HepG2 (cell line): ENCODE measurements around the gene PHF23. TPM values are rescaled to one million over a fixed set of nuclear protein-coding genes. Genes with fewer than 3 reads are reported as not detected.

Experiments
- ATAC-seq: fragments of 200-7000 bp; cut with Tn5 transposase; 3 replicates; pipeline ENCODE4 v1.9.1; 2020; ENCODE audit warnings: mild to moderate bottlenecking, moderate library complexity
- BruUV-seq: library from RNA; stranded (reverse); fragments of 400-500 nt; replicated peaks from 2 replicates; lab custom pipeline; 2021; lab: Mats Ljungman, UMichigan
- CTCF ChIA-PET: fragments of 300-600 bp; formaldehyde crosslinking; extraction: SDS; loops from one replicate; lab custom pipeline; 2021; ENCODE audit warnings: low total read pairs, inconsistent platforms, low intra/inter-chr PET ratio; lab: Yijun Ruan, JAX
- POLR2A ChIA-PET: fragments of 350-600 bp; sonication (Branson Sonifier 250); formaldehyde crosslinking; loops from one replicate; lab custom pipeline; 2020; ENCODE audit warnings: antibody characterized with exemption, inconsistent platforms; lab: Yijun Ruan, JAX
- DNase-seq: peaks from one replicate; pipeline ENCODE4 v3.0.0-alpha.2; 2015; ENCODE audit warnings: low spot score
- FAIRE-seq: peaks from 3 replicates; lab custom pipeline; 2011; peaks lifted over from hg19 to GRCh38; lab: Jason Lieb, UNC
- H2AFZ ChIP-seq: one replicate; pipeline ENCODE4 v1.6.1; 2011; ENCODE audit warnings: low read length, inconsistent platforms
- H3K27ac ChIP-seq: fragments of 300-600 bp; 3 replicates; pipeline ENCODE4 v1.8.0; 2011; ENCODE audit warnings: mixed run types, mild to moderate bottlenecking, mixed read lengths, low read length, inconsistent platforms; ENCODE audit not compliant: insufficient read depth; ENCODE audit errors: extremely low read length
- H3K27me3 ChIP-seq, 2 experiments: fragments of 200-600 bp in 1 of 2; 2 replicates in 1 of 2; 3 replicates in 1 of 2; pipeline versions ENCODE4 v1.6.0 to v1.8.0; 2011; ENCODE audit warnings: low read length in 2 of 2, mild to moderate bottlenecking in 2 of 2, moderate library complexity in 2 of 2, inconsistent platforms in 1 of 2; ENCODE audit not compliant: insufficient read depth in 2 of 2, control insufficient read depth in 1 of 2
- H3K36me3 ChIP-seq, 2 experiments: fragments of 200-600 bp in 1 of 2; replicated peaks in 1 of 2; 2 replicates in 1 of 2; 3 replicates in 1 of 2; pipeline versions ENCODE4 v1.5.1 to v1.8.0; 2011; ENCODE audit warnings: low read length in 2 of 2, inconsistent platforms in 1 of 2; ENCODE audit not compliant: insufficient read depth in 2 of 2, control insufficient read depth in 1 of 2
- H3K4me1 ChIP-seq: 2 replicates; pipeline ENCODE4 v1.5.1; 2012; ENCODE audit warnings: low read length, inconsistent platforms; ENCODE audit not compliant: insufficient read depth
- H3K4me2 ChIP-seq: 2 replicates; pipeline ENCODE4 v1.6.0; 2011; ENCODE audit warnings: low read depth, low read length, inconsistent platforms
- H3K4me3 ChIP-seq, 3 experiments: fragments of 200-600 bp in 1 of 3; sonication (generic), shearing (Covaris generic) in 1 of 3; replicated peaks in 1 of 3; 2 replicates each; pipeline ENCODE4 v1.5.1; 2011 to 2016; ENCODE audit warnings: low read length in 3 of 3, inconsistent platforms in 2 of 3, low read depth in 2 of 3, mild to moderate bottlenecking in 2 of 3, control low read depth in 1 of 3, mixed read lengths in 1 of 3; ENCODE audit not compliant: insufficient read depth in 1 of 3
- H3K79me2 ChIP-seq: one replicate; pipeline ENCODE4 v1.6.1; 2011; ENCODE audit warnings: low read length, inconsistent platforms; ENCODE audit not compliant: insufficient read depth
- H3K9ac ChIP-seq: 2 replicates; pipeline ENCODE4 v1.6.0; 2011; ENCODE audit warnings: mild to moderate bottlenecking, low read depth, low read length, inconsistent platforms; ENCODE audit not compliant: insufficient read depth
- H3K9me3 ChIP-seq: 2 replicates; pipeline ENCODE4 v1.5.1; 2012; ENCODE audit warnings: mild to moderate bottlenecking, low read length
- H4K20me1 ChIP-seq: 2 replicates; pipeline ENCODE4 v1.6.0; 2011; ENCODE audit warnings: inconsistent platforms, mild to moderate bottlenecking, low read length, moderate library complexity; ENCODE audit not compliant: insufficient read depth
- ATRX ChIP-seq: sonication (generic); formaldehyde crosslinking; IDR thresholded peaks from 2 replicates; pipeline ENCODE4 v1.4.0; 2020; ENCODE audit warnings: missing genetic modification reagents, borderline replicate concordance
- CREB3 ChIP-seq: sonication (generic); formaldehyde crosslinking; IDR thresholded peaks from 2 replicates; pipeline ENCODE4 v1.5.0; 2020; ENCODE audit warnings: missing genetic modification reagents
- GATAD1 ChIP-seq: IDR thresholded peaks from 2 replicates; pipeline ENCODE4 v1.6.1; 2016; ENCODE audit warnings: missing genetic modification reagents, missing compliant biosample characterization
- HES4 ChIP-seq: sonication (generic); formaldehyde crosslinking; IDR thresholded peaks from 2 replicates; pipeline ENCODE4 v1.9.0; 2021; ENCODE audit warnings: mild to moderate bottlenecking, missing genetic modification reagents, borderline replicate concordance
- HOXA7 ChIP-seq: sonication (generic); formaldehyde crosslinking; IDR thresholded peaks from 2 replicates; pipeline ENCODE4 v1.8.1; 2022; ENCODE audit warnings: mild to moderate bottlenecking, missing genetic modification reagents, moderate library complexity
- MEIS2 ChIP-seq: sonication (generic); formaldehyde crosslinking; IDR thresholded peaks from 2 replicates; pipeline ENCODE4 v1.9.0; 2021; ENCODE audit warnings: mild to moderate bottlenecking, missing genetic modification reagents
- NCOA1 ChIP-seq: sonication (generic); formaldehyde crosslinking; IDR thresholded peaks from 2 replicates; pipeline ENCODE4 v1.9.0; 2021; ENCODE audit warnings: missing genetic modification reagents
- PHF21A ChIP-seq: sonication (generic); formaldehyde crosslinking; IDR thresholded peaks from 2 replicates; pipeline ENCODE4 v1.5.0; 2020; ENCODE audit warnings: mild to moderate bottlenecking, missing genetic modification reagents
- RFX5 ChIP-seq: IDR thresholded peaks from 2 replicates; pipeline ENCODE4 v1.6.1; 2011; ENCODE audit warnings: low read depth, low read length, improper control_type of control experiment
- SCMH1 ChIP-seq: sonication (generic); formaldehyde crosslinking; IDR thresholded peaks from 2 replicates; pipeline ENCODE4 v1.9.0; 2021; ENCODE audit warnings: missing genetic modification reagents, mild to moderate bottlenecking, borderline replicate concordance
- STAT5B ChIP-seq: sonication (generic); formaldehyde crosslinking; IDR thresholded peaks from 2 replicates; pipeline ENCODE4 v1.4.0; 2020; ENCODE audit warnings: missing genetic modification reagents
- ZBTB26 ChIP-seq: IDR thresholded peaks from 2 replicates; pipeline ENCODE4 v1.6.1; 2016; ENCODE audit warnings: missing compliant biosample characterization, missing genetic modification reagents, borderline replicate concordance
- ZNF101 ChIP-seq: sonication (generic); formaldehyde crosslinking; IDR thresholded peaks from 2 replicates; pipeline ENCODE4 v1.4.0; 2020; ENCODE audit warnings: mild to moderate bottlenecking, low read depth, missing genetic modification reagents, borderline replicate concordance
- ZNF468 ChIP-seq: sonication (generic); formaldehyde crosslinking; IDR thresholded peaks from 2 replicates; pipeline ENCODE4 v1.8.0; 2022; ENCODE audit warnings: mild to moderate bottlenecking, moderate library complexity, missing genetic modification reagents
- ZNF607 ChIP-seq: sonication (generic); formaldehyde crosslinking; IDR thresholded peaks from 2 replicates; pipeline ENCODE4 v1.5.1; 2020; ENCODE audit warnings: missing genetic modification reagents, mild to moderate bottlenecking, borderline replicate concordance
- ZNF710 ChIP-seq: sonication (generic); formaldehyde crosslinking; IDR thresholded peaks from 2 replicates; pipeline ENCODE4 v1.5.0; 2020; ENCODE audit warnings: mild to moderate bottlenecking, missing genetic modification reagents, borderline replicate concordance
- ZSCAN22 ChIP-seq: sonication (generic); formaldehyde crosslinking; IDR thresholded peaks from 2 replicates; pipeline ENCODE4 v1.4.0; 2020; ENCODE audit warnings: mild to moderate bottlenecking, missing genetic modification reagents
- WGBS: methylation state at CpG from one replicate; pipeline ENCODE4 v1.1.6; 2017; ENCODE audit warnings: low lambda C conversion rate; 5-methylcytosine and 5-hydroxymethylcytosine counted together
- in situ Hi-C: cut with HindIII; loops from 2 replicates; pipeline ENCODE4 v1.10.0; 2017; ENCODE audit warnings: low pct_unique_long_range_greater_than_20kb; ENCODE audit not compliant: extremely low pct_ligation_motif_present
- intact Hi-C: fragments of 100-400 bp; cut with micrococcal nuclease; formaldehyde crosslinking; loops from one replicate; pipeline ENCODE4 v1.10.0; 2022; ENCODE audit not compliant: unreplicated experiment
- polyA plus RNA-seq, 8 experiments: library from polyadenylated mRNA; depleted of rRNA in 3 of 8; stranded (reverse) in 7 of 8; unstranded in 1 of 8; fragments of >200 nt; fragmentation: Illumina TruSeq in 4 of 8; extraction: Trizol in 4 of 8; gene quantifications; 2 replicates each; pipeline versions ENCODE4 v1.2.1 to v1.2.3, GENCODE V29; 2011 to 2016; ENCODE audit warnings: low read depth in 4 of 8, missing spikeins in 1 of 8, mixed read lengths in 1 of 8; ENCODE audit not compliant: insufficient read depth in 1 of 8
- total RNA-seq, 5 experiments: library from RNA; depleted of rRNA; stranded (reverse); fragments of >200 nt; fragmentation: Illumina TruSeq; extraction: Trizol; gene quantifications; 2 replicates each; pipeline ENCODE4 v1.2.3, GENCODE V29; 2016; ENCODE audit warnings: low read depth in 1 of 5

The PHF23 gene
- total and polyA plus RNA-seq, 2 of the 13 experiments (the other 11 are each of a cell fraction or from before 2014, with no cell fraction given): 27.6 to 33.2 TPM

- no peak for TF ChIP-seq ZNF468 (CRISPR knock-in tag)
- no peak for TF ChIP-seq STAT5B
- TF ChIP-seq HES4 (CRISPR knock-in tag): no peak
- no peak for TF ChIP-seq ZNF710 (CRISPR knock-in tag)
- no peak for TF ChIP-seq PHF21A (CRISPR knock-in tag)
- TF ChIP-seq GATAD1: no peak
- no peak for TF ChIP-seq SCMH1 (CRISPR knock-in tag)
- TF ChIP-seq ZSCAN22 (CRISPR knock-in tag): no peak
- TF ChIP-seq ATRX (CRISPR knock-in tag): no peak
Observed at GRCh38 chr17:7203391-7203790, 35.9 kb downstream of the PHF23 start (continued).

GRCh38 chr17:7196651-7197401 is 42.4 kb downstream of the PHF23 start:
- Histone ChIP-seq H3K9ac (no peak overlapping the region), H3K4me3 (no peak overlapping the region), H3K79me2 (no peaks in the 10 kb centered on the region), H3K27me3 (no peaks in the 10 kb centered on the region), H3K36me3 (no peaks in the 10 kb centered on the region), H4K20me1 (no peaks in the 10 kb centered on the region), H3K27ac (no peak overlapping the region), H3K4me2 (no peak overlapping the region), H3K9me3 (no peaks in the 10 kb centered on the region), H2AFZ (no peak overlapping the region), H3K4me1 (peaks cover 3% of the 10 kb centered on the region)
- ATAC-seq (no peak), FAIRE-seq (no peak), DNase-seq (no peak)
- intact Hi-C loops: no loop called here
- whole genome bisulfite sequencing: 84% methylated on average over 21 of the region's 22 CpGs
- ChIA-PET CTCF (no interaction called here), POLR2A (no interaction called here)
- TF ChIP-seq ZNF607: no peak
- TF ChIP-seq CREB3: no peak
- TF ChIP-seq HOXA7 (CRISPR knock-in tag): no peak
- TF ChIP-seq RFX5: no peak
- no peak for TF ChIP-seq ZBTB26 (CRISPR knock-in tag)
- no peak for TF ChIP-seq NCOA1
- TF ChIP-seq MEIS2 (CRISPR knock-in tag): no peak
- TF ChIP-seq ZNF101 (CRISPR knock-in tag): no peak
- BruUV-seq: no TSS peak
- in situ Hi-C loops: no loop called here
